Activated gamma-delta T cell treated with Interleukin-2 at 50 U/mL for 16 hours (primary cell): Measurements from ENCODE around the gene UNC93A.
"Not testable (repeated sequence)": the region's sequence is repeated elsewhere in the genome, so short reads cannot be mapped to it uniquely, and the experiment has no call there.

Experiments
- DNase-seq: peaks from one replicate; pipeline ENCODE4 v3.0.0-alpha.2; 2020

Gene UNC93A

GRCh38 chr6:167345960-167346359 is 54.8 kb downstream of the UNC93A start:
- DNase-seq: no peak

- DNase-seq: no peak
Measured at GRCh38 chr6:167347226-167347625, 56.1 kb downstream of the UNC93A start.

GRCh38 chr6:167349631-167350274 is 58.6 kb downstream of the UNC93A start:
- no peak for DNase-seq

- no peak for DNase-seq
Measured at GRCh38 chr6:167350275-167350696, 59.2 kb downstream of the UNC93A start.

- DNase-seq: peak; percentile 86
Measured at GRCh38 chr6:167350731-167351655, 59.9 kb downstream of the UNC93A start.

GRCh38 chr6:167351656-167352345 is 60.7 kb downstream of the UNC93A start:
- no peak for DNase-seq

- DNase-seq: no peak
Measured at GRCh38 chr6:167356874-167357273, 65.8 kb downstream of the UNC93A start.

GRCh38 chr6:167358394-167358793 is 67.3 kb downstream of the UNC93A start:
- DNase-seq: not testable (repeated sequence)

- DNase-seq: not testable (repeated sequence)
Measured at GRCh38 chr6:167361170-167361569, 70.1 kb downstream of the UNC93A start.
